GM23338 (cell line): Measurements from ENCODE around the gene PTPRA. TPM values are rescaled to one million over a fixed set of nuclear protein-coding genes. Genes with fewer than 3 reads are reported as not detected.

Experiments
- ATAC-seq: fragments of 200-7000 bp; cut with Tn5 transposase; 3 replicates; pipeline ENCODE4 v1.9.1; 2020
- DNase-seq: peaks from one replicate; pipeline ENCODE4 v3.0.0-alpha.2; 2015; ENCODE audit warnings: low spot score
- H2AFZ ChIP-seq: fragments of 200-600 bp; sonication (generic); 2 replicates; pipeline ENCODE4 v1.8.0; 2016; ENCODE audit warnings: antibody characterized with exemption, mild to moderate bottlenecking, moderate library complexity
- H3F3A ChIP-seq: fragments of 200-600 bp; sonication (generic); replicated peaks from 2 replicates; pipeline ENCODE4 v1.8.0; 2017; ENCODE audit warnings: antibody characterized with exemption, mixed run types, low read depth
- H3K27ac ChIP-seq: fragments of 200-600 bp; sonication (generic); 2 replicates; pipeline ENCODE4 v1.6.1; 2016; ENCODE audit warnings: low read depth
- H3K27me3 ChIP-seq: fragments of 200-600 bp; sonication (generic); 2 replicates; pipeline ENCODE4 v1.8.0; 2016; ENCODE audit warnings: mild to moderate bottlenecking, mixed run types, moderate library complexity; ENCODE audit not compliant: insufficient read depth
- H3K36me3 ChIP-seq: fragments of 200-600 bp; sonication (generic); 2 replicates; pipeline ENCODE4 v1.8.0; 2016; ENCODE audit warnings: mild to moderate bottlenecking; ENCODE audit not compliant: insufficient read depth
- H3K4me1 ChIP-seq: fragments of 200-600 bp; sonication (generic); 2 replicates; pipeline ENCODE4 v1.8.0; 2016; ENCODE audit warnings: mild to moderate bottlenecking, moderate library complexity; ENCODE audit not compliant: insufficient read depth
- H3K4me2 ChIP-seq: fragments of 200-600 bp; sonication (generic); 2 replicates; pipeline ENCODE4 v1.7.1; 2017; ENCODE audit warnings: mixed run types
- H3K4me3 ChIP-seq: fragments of 200-600 bp; sonication (generic); 2 replicates; pipeline ENCODE4 v1.6.1; 2016; ENCODE audit warnings: mixed run types
- H3K79me2 ChIP-seq: fragments of 200-600 bp; sonication (generic); replicated peaks from 2 replicates; pipeline ENCODE4 v1.8.0; 2017; ENCODE audit warnings: mild to moderate bottlenecking; ENCODE audit not compliant: insufficient read depth
- H3K9me2 ChIP-seq: fragments of 200-600 bp; sonication (generic); 2 replicates; pipeline ENCODE4 v1.8.0; 2017; ENCODE audit not compliant: insufficient read depth
- H4K20me1 ChIP-seq: fragments of 200-600 bp; sonication (generic); replicated peaks from 2 replicates; pipeline ENCODE4 v1.8.0; 2017; ENCODE audit warnings: mild to moderate bottlenecking; ENCODE audit not compliant: insufficient read depth
- H3K27ac Mint-ChIP-seq: 2 replicates; pipeline ENCODE4 v1.8.0; 2020; ENCODE audit warnings: inconsistent platforms, mild to moderate bottlenecking, moderate library complexity, mixed read lengths
- H3K27me3 Mint-ChIP-seq: 3 replicates; pipeline ENCODE4 v1.8.0; 2022; ENCODE audit warnings: low read depth, mild to moderate bottlenecking, moderate library complexity, mixed read lengths, inconsistent platforms; ENCODE audit not compliant: insufficient read depth, poor library complexity
- H3K36me3 Mint-ChIP-seq: 3 replicates; pipeline ENCODE4 v1.8.0; 2021; ENCODE audit warnings: low read depth, mild to moderate bottlenecking, inconsistent platforms, moderate library complexity, mixed read lengths
- H3K4me1 Mint-ChIP-seq: 3 replicates; pipeline ENCODE4 v1.8.0; 2020; ENCODE audit warnings: mild to moderate bottlenecking, inconsistent platforms, mixed read lengths
- H3K4me3 Mint-ChIP-seq: 3 replicates; pipeline ENCODE4 v1.8.0; 2021; ENCODE audit warnings: moderate library complexity, mild to moderate bottlenecking, inconsistent platforms, mixed read lengths
- H3K9me3 Mint-ChIP-seq: 3 replicates; pipeline ENCODE4 v1.8.0; 2020; ENCODE audit warnings: moderate library complexity, mild to moderate bottlenecking, inconsistent platforms, mixed read lengths
- CREB1 ChIP-seq: fragments of 250-450 bp; sonication (Bioruptor Pico); IDR thresholded peaks from 2 replicates; pipeline ENCODE4 v1.5.0; 2020; ENCODE audit warnings: low read depth, mild to moderate bottlenecking, moderate library complexity
- EZH2phosphoT487 ChIP-seq: fragments of 200-600 bp; sonication (generic); IDR thresholded peaks from one replicate; pipeline ENCODE4 v1.8.1; 2018; ENCODE audit warnings: antibody characterized with exemption; ENCODE audit not compliant: unreplicated experiment
- JUNB ChIP-seq: IDR thresholded peaks from one replicate; pipeline ENCODE4 v1.6.1; 2016; ENCODE audit warnings: antibody characterized with exemption; ENCODE audit not compliant: unreplicated experiment
- NANOG ChIP-seq: IDR thresholded peaks from 2 replicates; pipeline ENCODE4 v1.6.1; 2016; ENCODE audit warnings: antibody characterized with exemption, borderline replicate concordance
- POLR2AphosphoS5 ChIP-seq: IDR thresholded peaks from 2 replicates; pipeline ENCODE4 v1.6.1; 2016; ENCODE audit warnings: antibody characterized with exemption, low read depth
- STAT1 ChIP-seq: IDR thresholded peaks from one replicate; pipeline ENCODE4 v1.6.1; 2016; ENCODE audit warnings: antibody characterized with exemption; ENCODE audit not compliant: unreplicated experiment
- ZNF114 ChIP-seq: fragments of 250-450 bp; sonication (Bioruptor Pico); IDR thresholded peaks from 2 replicates; pipeline ENCODE4 v1.5.0; 2020; ENCODE audit warnings: mild to moderate bottlenecking, moderate library complexity
- polyA plus RNA-seq: library from polyadenylated mRNA; unstranded; fragments of >200 nt; fragmentation: Nextera tagmentation; extraction: Ambion mirVana; gene quantifications from 2 replicates; pipeline ENCODE4 v1.2.1, GENCODE V29; 2016
- total RNA-seq: library from RNA; depleted of rRNA; stranded (reverse); fragments of >200 nt; shearing (Covaris generic); gene quantifications from 2 replicates; pipeline ENCODE4 v1.2.3, GENCODE V29; 2014
- TF ChIP-seq, protein P1 (sequence below): fragments of 250-450 bp; sonication (Bioruptor Pico); IDR thresholded peaks from 2 replicates; pipeline ENCODE4 v1.5.0; 2020; ENCODE audit warnings: mild to moderate bottlenecking, moderate library complexity
- TF ChIP-seq, protein P2 (sequence below): IDR thresholded peaks from 2 replicates; pipeline ENCODE4 v1.6.1; 2016; ENCODE audit warnings: antibody characterized with exemption

Gene PTPRA
- total and polyA plus RNA-seq, 2 experiments from 2014 or later = 37.8 to 39.3 TPM

DNA sequence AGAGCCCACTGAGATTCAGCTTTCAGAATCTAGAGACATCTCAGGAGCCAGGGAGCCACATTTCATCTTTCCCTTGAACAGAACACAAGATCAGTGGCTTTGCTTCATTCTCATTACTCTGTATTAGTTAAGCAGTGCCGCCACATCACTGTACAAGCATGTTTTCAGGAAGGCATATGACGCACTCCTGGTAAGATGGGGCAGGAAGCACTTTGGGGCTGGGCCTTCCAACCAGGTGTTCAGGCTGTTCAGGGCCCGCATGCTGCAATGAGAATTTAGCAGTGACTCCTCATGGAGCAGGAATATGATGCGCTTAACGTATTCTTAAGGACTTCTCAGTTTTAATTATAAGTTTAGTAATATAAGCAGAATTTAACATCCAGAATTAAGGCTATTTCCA, 140.5 kb downstream of the PTPRA start (continued):
- TF ChIP-seq, protein P1, sequence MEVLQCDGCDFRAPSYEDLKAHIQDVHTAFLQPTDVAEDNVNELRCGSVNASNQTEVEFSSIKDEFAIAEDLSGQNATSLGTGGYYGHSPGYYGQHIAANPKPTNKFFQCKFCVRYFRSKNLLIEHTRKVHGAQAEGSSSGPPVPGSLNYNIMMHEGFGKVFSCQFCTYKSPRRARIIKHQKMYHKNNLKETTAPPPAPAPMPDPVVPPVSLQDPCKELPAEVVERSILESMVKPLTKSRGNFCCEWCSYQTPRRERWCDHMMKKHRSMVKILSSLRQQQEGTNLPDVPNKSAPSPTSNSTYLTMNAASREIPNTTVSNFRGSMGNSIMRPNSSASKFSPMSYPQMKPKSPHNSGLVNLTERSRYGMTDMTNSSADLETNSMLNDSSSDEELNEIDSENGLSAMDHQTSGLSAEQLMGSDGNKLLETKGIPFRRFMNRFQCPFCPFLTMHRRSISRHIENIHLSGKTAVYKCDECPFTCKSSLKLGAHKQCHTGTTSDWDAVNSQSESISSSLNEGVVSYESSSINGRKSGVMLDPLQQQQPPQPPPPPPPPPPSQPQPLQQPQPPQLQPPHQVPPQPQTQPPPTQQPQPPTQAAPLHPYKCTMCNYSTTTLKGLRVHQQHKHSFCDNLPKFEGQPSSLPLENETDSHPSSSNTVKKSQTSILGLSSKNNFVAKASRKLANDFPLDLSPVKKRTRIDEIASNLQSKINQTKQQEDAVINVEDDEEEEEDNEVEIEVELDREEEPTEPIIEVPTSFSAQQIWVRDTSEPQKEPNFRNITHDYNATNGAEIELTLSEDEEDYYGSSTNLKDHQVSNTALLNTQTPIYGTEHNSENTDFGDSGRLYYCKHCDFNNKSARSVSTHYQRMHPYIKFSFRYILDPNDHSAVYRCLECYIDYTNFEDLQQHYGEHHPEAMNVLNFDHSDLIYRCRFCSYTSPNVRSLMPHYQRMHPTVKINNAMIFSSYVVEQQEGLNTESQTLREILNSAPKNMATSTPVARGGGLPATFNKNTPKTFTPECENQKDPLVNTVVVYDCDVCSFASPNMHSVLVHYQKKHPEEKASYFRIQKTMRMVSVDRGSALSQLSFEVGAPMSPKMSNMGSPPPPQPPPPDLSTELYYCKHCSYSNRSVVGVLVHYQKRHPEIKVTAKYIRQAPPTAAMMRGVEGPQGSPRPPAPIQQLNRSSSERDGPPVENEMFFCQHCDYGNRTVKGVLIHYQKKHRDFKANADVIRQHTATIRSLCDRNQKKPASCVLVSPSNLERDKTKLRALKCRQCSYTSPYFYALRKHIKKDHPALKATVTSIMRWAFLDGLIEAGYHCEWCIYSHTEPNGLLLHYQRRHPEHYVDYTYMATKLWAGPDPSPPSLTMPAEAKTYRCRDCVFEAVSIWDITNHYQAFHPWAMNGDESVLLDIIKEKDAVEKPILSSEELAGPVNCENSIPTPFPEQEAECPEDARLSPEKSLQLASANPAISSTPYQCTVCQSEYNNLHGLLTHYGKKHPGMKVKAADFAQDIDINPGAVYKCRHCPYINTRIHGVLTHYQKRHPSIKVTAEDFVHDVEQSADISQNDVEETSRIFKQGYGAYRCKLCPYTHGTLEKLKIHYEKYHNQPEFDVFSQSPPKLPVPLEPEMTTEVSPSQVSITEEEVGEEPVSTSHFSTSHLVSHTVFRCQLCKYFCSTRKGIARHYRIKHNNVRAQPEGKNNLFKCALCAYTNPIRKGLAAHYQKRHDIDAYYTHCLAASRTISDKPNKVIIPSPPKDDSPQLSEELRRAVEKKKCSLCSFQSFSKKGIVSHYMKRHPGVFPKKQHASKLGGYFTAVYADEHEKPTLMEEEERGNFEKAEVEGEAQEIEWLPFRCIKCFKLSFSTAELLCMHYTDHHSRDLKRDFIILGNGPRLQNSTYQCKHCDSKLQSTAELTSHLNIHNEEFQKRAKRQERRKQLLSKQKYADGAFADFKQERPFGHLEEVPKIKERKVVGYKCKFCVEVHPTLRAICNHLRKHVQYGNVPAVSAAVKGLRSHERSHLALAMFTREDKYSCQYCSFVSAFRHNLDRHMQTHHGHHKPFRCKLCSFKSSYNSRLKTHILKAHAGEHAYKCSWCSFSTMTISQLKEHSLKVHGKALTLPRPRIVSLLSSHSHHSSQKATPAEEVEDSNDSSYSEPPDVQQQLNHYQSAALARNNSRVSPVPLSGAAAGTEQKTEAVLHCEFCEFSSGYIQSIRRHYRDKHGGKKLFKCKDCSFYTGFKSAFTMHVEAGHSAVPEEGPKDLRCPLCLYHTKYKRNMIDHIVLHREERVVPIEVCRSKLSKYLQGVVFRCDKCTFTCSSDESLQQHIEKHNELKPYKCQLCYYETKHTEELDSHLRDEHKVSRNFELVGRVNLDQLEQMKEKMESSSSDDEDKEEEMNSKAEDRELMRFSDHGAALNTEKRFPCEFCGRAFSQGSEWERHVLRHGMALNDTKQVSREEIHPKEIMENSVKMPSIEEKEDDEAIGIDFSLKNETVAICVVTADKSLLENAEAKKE (CRISPR knock-in tag) = no peak
- TF ChIP-seq ZNF114 (no peak), STAT1 (no peak), JUNB (no peak), CREB1 (CRISPR knock-in tag) (no peak), EZH2phosphoT487 (no peak), POLR2AphosphoS5 (no peak)
- TF ChIP-seq, protein P2, sequence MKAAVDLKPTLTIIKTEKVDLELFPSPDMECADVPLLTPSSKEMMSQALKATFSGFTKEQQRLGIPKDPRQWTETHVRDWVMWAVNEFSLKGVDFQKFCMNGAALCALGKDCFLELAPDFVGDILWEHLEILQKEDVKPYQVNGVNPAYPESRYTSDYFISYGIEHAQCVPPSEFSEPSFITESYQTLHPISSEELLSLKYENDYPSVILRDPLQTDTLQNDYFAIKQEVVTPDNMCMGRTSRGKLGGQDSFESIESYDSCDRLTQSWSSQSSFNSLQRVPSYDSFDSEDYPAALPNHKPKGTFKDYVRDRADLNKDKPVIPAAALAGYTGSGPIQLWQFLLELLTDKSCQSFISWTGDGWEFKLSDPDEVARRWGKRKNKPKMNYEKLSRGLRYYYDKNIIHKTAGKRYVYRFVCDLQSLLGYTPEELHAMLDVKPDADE = no peak

DNA sequence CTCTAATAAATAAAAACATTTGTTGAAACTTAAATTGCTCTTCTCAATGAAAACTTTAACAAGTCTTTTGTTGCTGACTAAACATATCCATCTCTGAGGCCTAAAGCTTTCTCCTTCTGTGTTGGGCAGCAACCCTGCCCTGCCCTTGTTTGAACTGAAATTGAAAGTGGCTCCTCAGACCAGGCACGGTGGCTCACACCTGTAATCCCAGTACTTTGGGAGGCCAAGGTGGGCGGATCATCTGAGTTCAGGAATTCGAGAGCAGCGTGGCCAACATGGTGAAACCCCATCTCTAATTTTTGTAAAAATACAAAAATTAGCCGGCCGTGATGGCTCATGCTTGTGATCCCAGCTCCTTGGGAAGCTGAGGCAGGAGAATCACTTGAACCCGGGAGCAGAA, 140.9 kb downstream of the PTPRA start:
- H3K9me3 Mint-ChIP-seq = peaks cover 7% of the 10 kb centered on the region
- TF ChIP-seq, protein P2 = no peak
- TF ChIP-seq NANOG = no peak

More for the DNA sequence above, 140.9 kb downstream of the PTPRA start:
- Histone ChIP-seq H4K20me1 (peaks cover 5% of the 10 kb centered on the region; the same call in 1 of the 2 replicates), H2AFZ (no peak overlapping the region), H3K9me2 (0 out of 2 replicates have a peak, but pooled peaks cover 5% of the 10 kb centered on the region), H3K27ac (no peak overlapping the region), H3K27me3 (no peaks in the 10 kb centered on the region), H3K36me3 (peaks cover 14% of the 10 kb centered on the region), H3K4me1 (no peaks in the 10 kb centered on the region), H3K79me2 (no peaks in the 10 kb centered on the region), H3F3A (no peaks in the 10 kb centered on the region), H3K4me3 (no peak overlapping the region), H3K4me2 (no peak overlapping the region)
- Mint-ChIP-seq H3K27me3 (peaks cover 2% of the 10 kb centered on the region), H3K36me3 (peaks cover 40% of the 10 kb centered on the region), H3K4me3 (no peak overlapping the region), H3K4me1 (no peaks in the 10 kb centered on the region), H3K27ac (no peak overlapping the region)
- ATAC-seq (no peak), DNase-seq (no peak)
